HG02840 (cell line): ENCODE measurements around the gene TGM6.

ENCODE experiments used
- ATAC-seq: cut with Tn5 transposase; IDR thresholded peaks from one replicate; pipeline ENCODE4 v1.9.1; 2021; ENCODE audit warnings: mild to moderate bottlenecking, moderate library complexity, moderate number of reproducible peaks; ENCODE audit not compliant: unreplicated experiment, low FRiP score

Gene TGM6

GRCh38 chr20:2380601-2381000 is at the start of gene TGM6:
TGM6 (plus strand) TSS chr20:2380901; CDS start chr20:2380969, 68 bp downstream.
- no peak for ATAC-seq

- ATAC-seq = no peak
Observed at GRCh38 chr20:2331106-2331505, 49.6 kb upstream of the TGM6 start.

- ATAC-seq = no peak
Observed at GRCh38 chr20:2331901-2332565, 48.7 kb upstream of the TGM6 start.

GRCh38 chr20:2332711-2333110 is 48.0 kb upstream of the TGM6 start:
- ATAC-seq = no peak

GRCh38 chr20:2333821-2334220 is 46.9 kb upstream of the TGM6 start:
- ATAC-seq = no peak

GRCh38 chr20:2335096-2335870 is 45.4 kb upstream of the TGM6 start:
- no peak for ATAC-seq

- no peak for ATAC-seq
Observed at GRCh38 chr20:2336471-2336870, 44.2 kb upstream of the TGM6 start.

- no peak for ATAC-seq
Observed at GRCh38 chr20:2337142-2337541, 43.6 kb upstream of the TGM6 start.

GRCh38 chr20:2338411-2339066 is 42.2 kb upstream of the TGM6 start:
- no peak for ATAC-seq

GRCh38 chr20:2340136-2340535 is 40.6 kb upstream of the TGM6 start:
- ATAC-seq = no peak

- ATAC-seq = no peak
Observed at GRCh38 chr20:2340823-2341222, 39.9 kb upstream of the TGM6 start.

- no peak for ATAC-seq
Observed at GRCh38 chr20:2341336-2341735, 39.4 kb upstream of the TGM6 start.

- ATAC-seq = no peak
Observed at GRCh38 chr20:2342243-2342642, 38.5 kb upstream of the TGM6 start.

GRCh38 chr20:2346188-2346587 is 34.5 kb upstream of the TGM6 start:
- no peak for ATAC-seq

- no peak for ATAC-seq
Observed at GRCh38 chr20:2348336-2348735, 32.4 kb upstream of the TGM6 start.

- no peak for ATAC-seq
Observed at GRCh38 chr20:2349801-2350200, 30.9 kb upstream of the TGM6 start.

GRCh38 chr20:2350606-2351005 is 30.1 kb upstream of the TGM6 start:
- no peak for ATAC-seq

- no peak for ATAC-seq
Observed at GRCh38 chr20:2353231-2353630, 27.5 kb upstream of the TGM6 start.

GRCh38 chr20:2357114-2357513 is 23.6 kb upstream of the TGM6 start:
- no peak for ATAC-seq

- no peak for ATAC-seq
Observed at GRCh38 chr20:2358006-2358405, 22.7 kb upstream of the TGM6 start.

- no peak for ATAC-seq
Observed at GRCh38 chr20:2361035-2361593, 19.6 kb upstream of the TGM6 start.
